H1 (cell line): ENCODE measurements around the gene SLC6A8. TPM values are rescaled to one million over a fixed set of nuclear protein-coding genes. Genes with fewer than 3 reads are reported as not detected.

Source experiments
- CTCF ChIA-PET: fragments of 300-600 bp; sonication (Branson Sonifier 250); formaldehyde crosslinking; loops from one replicate; lab custom pipeline; 2021; ENCODE audit not compliant: partially characterized antibody; lab: Charles Lee
- POLR2A ChIA-PET: fragments of 300-600 bp; sonication (Branson Sonifier 250); formaldehyde crosslinking; loops from one replicate; lab custom pipeline; 2021; ENCODE audit warnings: inconsistent platforms; ENCODE audit not compliant: partially characterized antibody; lab: Charles Lee
- DNase-seq, 2 experiments: peaks; one replicate each; pipeline versions ENCODE4 v3.0.0 to v3.0.0-alpha.2; 2010 to 2022; ENCODE audit warnings: low spot score in 2 of 2, low read depth in 1 of 2, mixed read lengths in 1 of 2
- FAIRE-seq: peaks from 2 replicates; lab custom pipeline; 2011; peaks lifted over from hg19 to GRCh38; lab: Jason Lieb, UNC
- H2AFZ ChIP-seq: 2 replicates; pipeline ENCODE4 v1.8.1; 2012; ENCODE audit warnings: low read length, inconsistent platforms
- H2AK5ac ChIP-seq: 2 replicates; pipeline ENCODE4 v1.6.1; 2013; ENCODE audit warnings: low read depth, low read length
- H2BK120ac ChIP-seq: replicated peaks from 2 replicates; pipeline ENCODE3; 2013; ENCODE audit warnings: low read depth, low read length, inconsistent platforms
- H2BK12ac ChIP-seq: 2 replicates; pipeline ENCODE4 v1.6.1; 2013; ENCODE audit warnings: low read depth, low read length
- H2BK15ac ChIP-seq: 2 replicates; pipeline ENCODE4 v1.6.1; 2013; ENCODE audit warnings: low read length
- H2BK20ac ChIP-seq: 2 replicates; pipeline ENCODE4 v1.6.1; 2013; ENCODE audit warnings: low read length
- H2BK5ac ChIP-seq: 2 replicates; pipeline ENCODE4 v1.6.1; 2013; ENCODE audit warnings: low read depth, low read length
- H3K14ac ChIP-seq: 2 replicates; pipeline ENCODE4 v1.6.1; 2013; ENCODE audit warnings: inconsistent platforms; ENCODE audit not compliant: insufficient read length
- H3K18ac ChIP-seq: 2 replicates; pipeline ENCODE4 v1.6.1; 2013; ENCODE audit warnings: low read length; ENCODE audit errors: extremely low read depth
- H3K23ac ChIP-seq: 2 replicates; pipeline ENCODE4 v1.6.1; 2013; ENCODE audit warnings: inconsistent platforms; ENCODE audit not compliant: insufficient read length
- H3K23me2 ChIP-seq: 2 replicates; pipeline ENCODE4 v1.6.1; 2013; ENCODE audit warnings: low read depth, low read length
- H3K27ac ChIP-seq: 2 replicates; pipeline ENCODE4 v1.6.1; 2011; ENCODE audit warnings: low read depth, low read length, inconsistent platforms
- H3K27me3 ChIP-seq, 4 experiments: replicated peaks in 1 of 4; 1 replicate in 1 of 4; 2 replicates in 3 of 4; pipeline versions ENCODE4 v1.6.1 to v1.8.1; 2011 to 2013; ENCODE audit warnings: low read length in 3 of 4, mild to moderate bottlenecking in 3 of 4, inconsistent platforms in 2 of 4, mixed read lengths in 2 of 4, moderate library complexity in 1 of 4; ENCODE audit not compliant: control insufficient read depth in 3 of 4, insufficient read depth in 3 of 4; ENCODE audit errors: extremely low read depth in 1 of 4
- H3K36me3 ChIP-seq, 4 experiments: 2 replicates each; pipeline versions ENCODE4 v1.6.1 to v1.8.1; 2011 to 2013; ENCODE audit warnings: mild to moderate bottlenecking in 4 of 4, low read length in 3 of 4, moderate library complexity in 2 of 4, control low read depth in 1 of 4, inconsistent platforms in 1 of 4; ENCODE audit not compliant: insufficient read depth in 4 of 4, control insufficient read depth in 2 of 4
- H3K4ac ChIP-seq: replicated peaks from 2 replicates; pipeline ENCODE3; 2013; ENCODE audit warnings: low read length, low read depth, mixed read lengths, inconsistent platforms; ENCODE audit not compliant: insufficient read length
- H3K4me1 ChIP-seq, 4 experiments: replicated peaks in 1 of 4; 1 replicate in 1 of 4; 2 replicates in 3 of 4; pipeline versions ENCODE4 v1.6.1 to v1.8.1; 2011 to 2013; ENCODE audit warnings: low read length in 3 of 4, inconsistent platforms in 2 of 4, mixed read lengths in 1 of 4; ENCODE audit not compliant: insufficient read depth in 4 of 4, control insufficient read depth in 3 of 4
- H3K4me2 ChIP-seq, 2 experiments: 2 replicates each; pipeline versions ENCODE4 v1.6.1 to v1.8.1; 2011 to 2013; ENCODE audit warnings: low read depth in 2 of 2, low read length in 2 of 2, control low read depth in 1 of 2, inconsistent platforms in 1 of 2, mild to moderate bottlenecking in 1 of 2; ENCODE audit not compliant: insufficient read depth in 1 of 2
- H3K4me3 ChIP-seq, 4 experiments: fragments of 200-600, 300-600 bp in 1 of 4; sonication (generic), shearing (Covaris generic), sonication (Bioruptor Twin) in 1 of 4; 2 replicates each; pipeline versions ENCODE4 v1.5.1 to v1.8.1; 2011 to 2016; ENCODE audit warnings: low read length in 4 of 4, low read depth in 3 of 4, control low read depth in 2 of 4, inconsistent platforms in 2 of 4, mild to moderate bottlenecking in 2 of 4, mixed read lengths in 1 of 4, moderate library complexity in 1 of 4; ENCODE audit not compliant: insufficient read depth in 2 of 4; ENCODE audit errors: extremely low read depth in 1 of 4
- H3K56ac ChIP-seq: replicated peaks from 2 replicates; pipeline ENCODE3; 2013; ENCODE audit warnings: low read depth, mild to moderate bottlenecking, mixed read lengths, low read length, inconsistent platforms; ENCODE audit not compliant: insufficient read length
- H3K79me1 ChIP-seq: 2 replicates; pipeline ENCODE4 v1.6.1; 2013; ENCODE audit warnings: low read depth, low read length, control low read depth
- H3K79me2 ChIP-seq, 2 experiments: 2 replicates each; pipeline versions ENCODE4 v1.6.1 to v1.8.1; 2012 to 2013; ENCODE audit warnings: low read length in 2 of 2, mild to moderate bottlenecking in 2 of 2, inconsistent platforms in 1 of 2; ENCODE audit not compliant: insufficient read depth in 2 of 2, control insufficient read depth in 1 of 2
- H3K9ac ChIP-seq, 4 experiments: replicated peaks in 1 of 4; 1 replicate in 1 of 4; 2 replicates in 3 of 4; pipeline versions ENCODE4 v1.6.1 to v1.8.1; 2011 to 2013; ENCODE audit warnings: low read depth in 3 of 4, low read length in 3 of 4, control low read depth in 2 of 4, mild to moderate bottlenecking in 2 of 4, moderate library complexity in 2 of 4, inconsistent platforms in 1 of 4; ENCODE audit errors: extremely low read depth in 1 of 4
- H3K9me3 ChIP-seq, 2 experiments: 2 replicates each; pipeline versions ENCODE4 v1.6.1 to v1.8.1; 2012 to 2013; ENCODE audit warnings: mild to moderate bottlenecking in 2 of 2, moderate library complexity in 2 of 2, control low read depth in 1 of 2, inconsistent platforms in 1 of 2, low read depth in 1 of 2, low read length in 1 of 2, mixed read lengths in 1 of 2; ENCODE audit not compliant: insufficient read depth in 2 of 2
- H4K20me1 ChIP-seq, 2 experiments: replicated peaks in 1 of 2; 2 replicates each; pipeline versions ENCODE3 to v1.8.1; 2011 to 2013; ENCODE audit warnings: inconsistent platforms in 2 of 2, low read length in 2 of 2, mild to moderate bottlenecking in 1 of 2; ENCODE audit not compliant: insufficient read depth in 2 of 2, control insufficient read depth in 1 of 2
- H4K5ac ChIP-seq: 2 replicates; pipeline ENCODE4 v1.6.1; 2013; ENCODE audit warnings: low read length, low read depth, mixed read lengths, inconsistent platforms; ENCODE audit not compliant: insufficient read length
- H4K8ac ChIP-seq: 2 replicates; pipeline ENCODE4 v1.8.0; 2013; ENCODE audit warnings: mild to moderate bottlenecking, moderate library complexity, low read length, inconsistent platforms; ENCODE audit not compliant: insufficient read depth; ENCODE audit errors: extremely low read depth
- H4K91ac ChIP-seq: replicated peaks from 2 replicates; pipeline ENCODE3; 2013; ENCODE audit warnings: low read length, mixed read lengths, inconsistent platforms; ENCODE audit not compliant: insufficient read length
- ATF2 ChIP-seq: IDR thresholded peaks from 2 replicates; pipeline ENCODE4 v1.6.1; 2012; ENCODE audit warnings: low read length, inconsistent platforms
- CHD1 ChIP-seq: IDR thresholded peaks from 2 replicates; pipeline ENCODE4 v1.6.1; 2012; ENCODE audit warnings: low read depth, low read length, improper control_type of control experiment
- CTBP2 ChIP-seq: IDR thresholded peaks from 2 replicates; pipeline ENCODE4 v1.7.0; 2011; ENCODE audit warnings: borderline replicate concordance, mild to moderate bottlenecking, moderate library complexity, mixed read lengths, low read length; ENCODE audit not compliant: insufficient read depth, insufficient read length
- E2F6 ChIP-seq: IDR thresholded peaks from 2 replicates; pipeline ENCODE4 v1.6.1; 2012; ENCODE audit warnings: inconsistent platforms
- EGR1 ChIP-seq: IDR thresholded peaks from 2 replicates; pipeline ENCODE4 v1.6.1; 2011; ENCODE audit warnings: low read depth, low read length, borderline replicate concordance
- EZH2 ChIP-seq: fragments of 200-600 bp; sonication (generic); IDR thresholded peaks from 2 replicates; pipeline ENCODE4 v1.7.1; 2012; ENCODE audit warnings: low read depth, mild to moderate bottlenecking, moderate library complexity, low read length, inconsistent platforms; ENCODE audit not compliant: severe bottlenecking
- NANOG ChIP-seq: IDR thresholded peaks from 2 replicates; pipeline ENCODE4 v1.6.1; 2011; ENCODE audit warnings: low read length, low read depth, mild to moderate bottlenecking, inconsistent platforms; ENCODE audit not compliant: insufficient read depth, poor library complexity, severe bottlenecking
- RAD21 ChIP-seq, 2 experiments: IDR thresholded peaks in 1 of 2; conservative IDR thresholded peaks in 1 of 2; 2 replicates each; pipeline ENCODE4 v1.6.1; 2011; ENCODE audit warnings: low read depth in 2 of 2, low read length in 2 of 2, improper control_type of control experiment in 1 of 2, inconsistent platforms in 1 of 2, mild to moderate bottlenecking in 1 of 2, moderate library complexity in 1 of 2
- SP4 ChIP-seq: IDR thresholded peaks from 2 replicates; pipeline ENCODE4 v1.6.1; 2012; ENCODE audit warnings: low read length, inconsistent platforms
- TEAD4 ChIP-seq: IDR thresholded peaks from 2 replicates; pipeline ENCODE4 v1.6.1; 2012; ENCODE audit warnings: low read depth, low read length, inconsistent platforms, mixed read lengths
- ZNF274 ChIP-seq: IDR thresholded peaks from 2 replicates; pipeline ENCODE4 v1.7.0; 2012; ENCODE audit warnings: low read length, borderline replicate concordance; ENCODE audit errors: extremely low read depth
- WGBS, 2 experiments: shearing (Covaris generic) in 1 of 2; methylation state at CpG; one replicate each; pipeline versions ENCODE4 v1.1.6 to v1.1.7; 2013 to 2015; ENCODE audit warnings: low lambda C conversion rate in 2 of 2, mixed read lengths in 2 of 2, inconsistent platforms in 1 of 2, low coverage in 1 of 2, missing lambda C conversion rate in 1 of 2; ENCODE audit not compliant: insufficient replicate concordance in 2 of 2, insufficient coverage in 1 of 2, insufficient read length in 1 of 2; ENCODE audit errors: extremely low coverage in 1 of 2, missing lambda C conversion rate in 1 of 2; 5-methylcytosine and 5-hydroxymethylcytosine counted together
- polyA plus RNA-seq, 7 experiments: library from polyadenylated mRNA; depleted of rRNA in 3 of 7; stranded (reverse) in 5 of 7; unstranded in 2 of 7; fragments of >200 nt in 5 of 7; fragments of 200-250 nt in 2 of 7; gene quantifications; 1 replicate in 5 of 7; 2 replicates in 1 of 7; 4 replicates in 1 of 7; pipeline versions ENCODE4 v1.2.1 to v1.2.3, GENCODE V29; 2011 to 2013; ENCODE audit warnings: missing spikeins in 2 of 7, mixed read lengths in 2 of 7
- total RNA-seq: library from RNA; stranded (reverse); fragmentation: NEBNext Ultra II Directional; extraction: Animal tissue kit (Norgen Biotek cat#: 25700); gene quantifications from 2 replicates; pipeline ENCODE4 v1.2.1, GENCODE V29; 2021

The SLC6A8 gene
- total and polyA plus RNA-seq, 2 of the 8 experiments (the other 6 are each of a cell fraction or from before 2014, with no cell fraction given): 87.7 to 94.7 TPM

- Histone ChIP-seq H3K23ac (no peak overlapping the region), H3K18ac (no peak overlapping the region), H2BK120ac (no peak overlapping the region), H2BK15ac (no peak overlapping the region), H4K5ac (no peak overlapping the region), H3K14ac (no peak overlapping the region), H3K4me2 (no peak overlapping the region), H2AK5ac (no peak overlapping the region), H4K8ac (no peak overlapping the region), H3K23me2 (no peaks in the 10 kb centered on the region), H3K9ac (no peak overlapping the region), H3K27ac (no peak overlapping the region), H2BK12ac (no peak overlapping the region), H4K20me1 (no peaks in the 10 kb centered on the region), H2BK5ac (no peak overlapping the region), H3K79me1 (no peaks in the 10 kb centered on the region), H2AFZ (no peak overlapping the region), H3K4me3 (no peak overlapping the region), H3K79me2 (no peaks in the 10 kb centered on the region), H3K4ac (no peak overlapping the region), H3K27me3 (no peaks in the 10 kb centered on the region), H3K4me1 (peaks cover 0 to 13% (median 5%) of the 10 kb centered on the region in 4 experiments; a peak in 5 of 7 replicates), H2BK20ac (no peak overlapping the region), H3K36me3 (no peaks in the 10 kb centered on the region), H3K9me3 (peaks cover 4 to 5% of the 10 kb centered on the region in 2 experiments; a peak in 2 of 4 replicates), H3K56ac (no peak overlapping the region), H4K91ac (no peak overlapping the region)
- DNase-seq: no peak
- no peak for FAIRE-seq
- POLR2A ChIA-PET: interaction anchor here (0.6 kb wide), 1 partner anchor 82 kb away, joined by 4 read pairs; no protein-coding TSS in a partner anchor
- 80% methylated on average over 7 of the region's 12 CpGs; no CpG with 5 or more reads in 1 of the 2 experiments for WGBS, 2 experiments
- CTCF ChIA-PET: interaction anchor here (1.0 to 2.3 kb wide), 2 partner anchors 11 to 37 kb away, joined by 3 to 10 read pairs; no protein-coding TSS in a partner anchor
- TF ChIP-seq EGR1 (no peak), ATF2 (no peak), SP4 (no peak), CHD1 (no peak), TEAD4 (no peak), CTBP2 (no peak), ZNF274 (no peak), RAD21 (IDR thresholded peaks at IDR 0.05 in 1 of 2, conservative IDR thresholded peaks at IDR 0.05 in 1 of 2; ENCODE audit: low read depth in 2 of 2, low read length in 2 of 2) (no peak), EZH2 (no peak), NANOG (no peak), E2F6 (no peak)
These were observed 6.6 kb upstream of the SLC6A8 start for GRCh38 chrX:153681175-153681574.
